A549 (cell line): Measurements from ENCODE around the gene ATP4A. TPM values are rescaled to one million over a fixed set of nuclear protein-coding genes. Genes with fewer than 3 reads are reported as not detected.

Experiments used
- BCL3 ChIP-seq: fragments of >200 bp; sonication (Bioruptor Twin); formaldehyde crosslinking; IDR thresholded peaks from 3 replicates; pipeline ENCODE4 v1.6.1; 2016
- BHLHE40 ChIP-seq: IDR thresholded peaks from 2 replicates; pipeline ENCODE4 v1.6.1; 2012; ENCODE audit warnings: low read depth, low read length, inconsistent platforms
- CBX2 ChIP-seq: fragments of 200-600 bp; sonication (generic); IDR thresholded peaks from 2 replicates; pipeline ENCODE4 v1.6.1; 2016; ENCODE audit warnings: low read depth, mild to moderate bottlenecking, borderline replicate concordance
- CHD2 ChIP-seq: fragments of 150-350 bp; IDR thresholded peaks from 2 replicates; pipeline ENCODE4 v1.6.1; 2014; ENCODE audit warnings: low read length; ENCODE audit not compliant: partially characterized antibody
- E2F6 ChIP-seq: IDR thresholded peaks from 2 replicates; pipeline ENCODE4 v1.6.1; 2012; ENCODE audit warnings: low read depth, borderline replicate concordance
- FOSL2 ChIP-seq, 2 experiments: fragments of 450-650 bp in 1 of 2; fragments of >200 bp in 1 of 2; sonication (Bioruptor Twin) in 1 of 2; formaldehyde crosslinking; IDR thresholded peaks; 2 replicates each; pipeline versions ENCODE4 v1.5.0 to v1.6.1; 2016 to 2020; ENCODE audit warnings: mild to moderate bottlenecking in 1 of 2, moderate library complexity in 1 of 2
- FOXS1 ChIP-seq: fragments of 250-450 bp; sonication (Bioruptor Pico); IDR thresholded peaks from 2 replicates; pipeline ENCODE4 v1.5.0; 2020; ENCODE audit warnings: mild to moderate bottlenecking, moderate library complexity
- GATA3 ChIP-seq: IDR thresholded peaks from 2 replicates; pipeline ENCODE4 v1.6.1; 2012; ENCODE audit warnings: borderline replicate concordance
- HDAC2 ChIP-seq: fragments of 200-600 bp; sonication (generic); IDR thresholded peaks from 2 replicates; pipeline ENCODE4 v1.6.1; 2016
- HEYL ChIP-seq: fragments of 250-450 bp; sonication (Bioruptor Pico); IDR thresholded peaks from 2 replicates; pipeline ENCODE4 v1.8.0; 2021; ENCODE audit warnings: mild to moderate bottlenecking, moderate library complexity
- HOXB13 ChIP-seq: fragments of 250-450 bp; sonication (Bioruptor Pico); IDR thresholded peaks from 2 replicates; pipeline ENCODE4 v1.5.0; 2020; ENCODE audit warnings: low read depth, mild to moderate bottlenecking, moderate library complexity
- JUN ChIP-seq, 2 experiments: fragments of >200 bp; sonication (Bioruptor Twin); formaldehyde crosslinking; IDR thresholded peaks; 2 replicates in 1 of 2; 3 replicates in 1 of 2; pipeline ENCODE4 v1.6.1; 2016 to 2017
- JUNB ChIP-seq: fragments of >200 bp; sonication (Bioruptor Twin); formaldehyde crosslinking; IDR thresholded peaks from 2 replicates; pipeline ENCODE4 v1.6.1; 2016
- MAFK ChIP-seq: fragments of 450-650 bp; IDR thresholded peaks from 2 replicates; pipeline ENCODE4 v1.6.1; 2014; ENCODE audit not compliant: partially characterized antibody
- MAZ ChIP-seq: fragments of 150-350 bp; IDR thresholded peaks from 2 replicates; pipeline ENCODE4 v1.6.1; 2014; ENCODE audit warnings: antibody characterized with exemption, low read depth, low read length, borderline replicate concordance
- NFE2L2 ChIP-seq: fragments of 150-350 bp; conservative IDR thresholded peaks from 2 replicates; pipeline ENCODE4 v1.6.1; 2014; ENCODE audit warnings: low read length
- PHF8 ChIP-seq: fragments of 200-600 bp; sonication (generic); IDR thresholded peaks from 2 replicates; pipeline ENCODE4 v1.6.1; 2016; ENCODE audit warnings: low read depth, mild to moderate bottlenecking, antibody characterized with exemption, moderate library complexity, borderline replicate concordance
- POLR2A ChIP-seq: IDR thresholded peaks from 2 replicates; pipeline ENCODE4 v1.6.1; 2012; ENCODE audit warnings: mild to moderate bottlenecking, low read length
- RARB ChIP-seq: fragments of 250-450 bp; sonication (Bioruptor Pico); IDR thresholded peaks from 2 replicates; pipeline ENCODE4 v1.8.0; 2021; ENCODE audit warnings: mild to moderate bottlenecking, moderate library complexity
- SMC3 ChIP-seq: fragments of >200 bp; sonication (Bioruptor Twin); formaldehyde crosslinking; IDR thresholded peaks from 3 replicates; pipeline ENCODE4 v1.6.1; 2018; ENCODE audit warnings: inconsistent platforms
- SREBF2 ChIP-seq: fragments of 450-650 bp; IDR thresholded peaks from 2 replicates; pipeline ENCODE4 v1.6.1; 2014; ENCODE audit warnings: mild to moderate bottlenecking, moderate library complexity
- TFCP2L1 ChIP-seq: fragments of 250-450 bp; sonication (Bioruptor Pico); IDR thresholded peaks from 2 replicates; pipeline ENCODE4 v1.5.0; 2021; ENCODE audit warnings: mild to moderate bottlenecking
- TP53 ChIP-seq: fragments of 250-450 bp; sonication (Bioruptor Pico); IDR thresholded peaks from 2 replicates; pipeline ENCODE4 v1.5.0; 2021; ENCODE audit warnings: mild to moderate bottlenecking, moderate library complexity
- ZFP36 ChIP-seq: fragments of 450-650 bp; IDR thresholded peaks from 2 replicates; pipeline ENCODE4 v1.6.1; 2014; ENCODE audit warnings: borderline replicate concordance; ENCODE audit not compliant: partially characterized antibody
- polyA plus RNA-seq, 4 experiments: library from polyadenylated mRNA; depleted of rRNA in 3 of 4; stranded (reverse); fragments of >200 nt; fragmentation: RNase III in 1 of 4; extraction: RNeasy Plus Mini Kit Qiagen cat#74134 plus additional on column Dnase treatment in 1 of 4; gene quantifications; 2 replicates in 3 of 4; 3 replicates in 1 of 4; pipeline ENCODE4 v1.2.3, GENCODE V29; 2011 to 2017
- TF ChIP-seq, protein P1 (sequence below): fragments of 450-650 bp; IDR thresholded peaks from 2 replicates; pipeline ENCODE4 v1.6.1; 2014; ENCODE audit warnings: antibody characterized with exemption
- TF ChIP-seq, protein P2 (sequence below): fragments of 250-450 bp; sonication (Bioruptor Pico); IDR thresholded peaks from 2 replicates; pipeline ENCODE4 v1.5.0; 2021; ENCODE audit warnings: mild to moderate bottlenecking, moderate library complexity, borderline replicate concordance

Gene ATP4A
- polyA plus RNA-seq, 2 of the 4 experiments (the other 2 are of a cell fraction): not detected

DNA sequence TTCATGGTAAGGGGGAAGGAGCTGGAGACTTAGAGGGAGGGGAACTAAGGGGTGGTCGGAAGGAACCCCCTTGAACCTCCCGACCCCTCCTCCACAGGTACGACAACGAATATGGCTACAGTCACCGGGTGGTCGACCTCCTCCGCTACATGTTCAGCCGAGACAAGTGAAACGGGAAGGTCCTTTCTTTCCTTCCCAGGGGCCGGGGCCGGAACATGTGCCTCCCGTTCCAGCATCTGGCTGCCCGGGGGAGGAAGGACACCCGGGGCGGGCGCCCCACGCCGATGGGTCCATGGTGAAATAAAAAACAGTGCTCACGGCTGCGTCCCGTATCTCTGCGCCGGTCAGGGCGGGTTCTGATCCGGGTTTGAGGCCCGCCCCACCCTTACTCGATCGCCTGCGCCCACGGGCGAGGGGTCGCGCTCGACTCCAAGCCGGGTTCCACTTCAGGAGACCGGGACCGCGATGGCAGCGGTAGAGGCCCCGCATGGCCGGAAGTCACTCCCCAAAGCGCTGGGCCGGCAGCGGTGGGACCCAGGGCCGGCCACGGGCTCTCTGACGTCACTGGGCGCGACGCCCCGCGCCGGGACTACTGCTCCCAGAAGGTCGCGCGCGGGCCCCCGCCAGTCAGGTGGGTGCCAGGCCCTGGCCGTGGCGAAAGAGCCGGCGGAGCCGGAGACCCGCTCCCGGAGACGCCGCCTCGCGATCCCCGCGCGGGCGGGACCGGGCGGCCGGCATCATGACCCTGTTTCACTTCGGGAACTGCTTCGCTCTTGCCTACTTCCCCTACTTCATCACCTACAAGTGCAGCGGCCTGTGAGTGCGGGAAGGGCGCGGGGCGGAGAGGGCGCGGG, 18.2 kb downstream of the ATP4A start, which contains the start of gene TMEM147 (continued):
- TF ChIP-seq FOSL2 (IDR thresholded peaks at IDR 0.05): no peak
- TF ChIP-seq FOSL2 (CRISPR knock-in tag; IDR thresholded peaks at IDR 0.05): peak; percentile 54; the same call in 1 of the 2 replicates
- TF ChIP-seq E2F6: peak; percentile 68
- TF ChIP-seq SMC3: no peak; the same call in 2 of the 3 replicates
- peak; percentile 94 for TF ChIP-seq PHF8
- TF ChIP-seq, protein P1, sequence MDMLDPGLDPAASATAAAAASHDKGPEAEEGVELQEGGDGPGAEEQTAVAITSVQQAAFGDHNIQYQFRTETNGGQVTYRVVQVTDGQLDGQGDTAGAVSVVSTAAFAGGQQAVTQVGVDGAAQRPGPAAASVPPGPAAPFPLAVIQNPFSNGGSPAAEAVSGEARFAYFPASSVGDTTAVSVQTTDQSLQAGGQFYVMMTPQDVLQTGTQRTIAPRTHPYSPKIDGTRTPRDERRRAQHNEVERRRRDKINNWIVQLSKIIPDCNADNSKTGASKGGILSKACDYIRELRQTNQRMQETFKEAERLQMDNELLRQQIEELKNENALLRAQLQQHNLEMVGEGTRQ: peak; percentile 79
- peak; percentile 97 for TF ChIP-seq BCL3
- TF ChIP-seq FOXS1 (CRISPR knock-in tag): no peak
- no peak for TF ChIP-seq BHLHE40
- TF ChIP-seq TFCP2L1: 0 out of 2 replicates have a peak, but pooled peaks have one; percentile 52
- TF ChIP-seq HEYL: no peak
- no peak for TF ChIP-seq NFE2L2
- TF ChIP-seq ZFP36: no peak
- TF ChIP-seq, protein P2, sequence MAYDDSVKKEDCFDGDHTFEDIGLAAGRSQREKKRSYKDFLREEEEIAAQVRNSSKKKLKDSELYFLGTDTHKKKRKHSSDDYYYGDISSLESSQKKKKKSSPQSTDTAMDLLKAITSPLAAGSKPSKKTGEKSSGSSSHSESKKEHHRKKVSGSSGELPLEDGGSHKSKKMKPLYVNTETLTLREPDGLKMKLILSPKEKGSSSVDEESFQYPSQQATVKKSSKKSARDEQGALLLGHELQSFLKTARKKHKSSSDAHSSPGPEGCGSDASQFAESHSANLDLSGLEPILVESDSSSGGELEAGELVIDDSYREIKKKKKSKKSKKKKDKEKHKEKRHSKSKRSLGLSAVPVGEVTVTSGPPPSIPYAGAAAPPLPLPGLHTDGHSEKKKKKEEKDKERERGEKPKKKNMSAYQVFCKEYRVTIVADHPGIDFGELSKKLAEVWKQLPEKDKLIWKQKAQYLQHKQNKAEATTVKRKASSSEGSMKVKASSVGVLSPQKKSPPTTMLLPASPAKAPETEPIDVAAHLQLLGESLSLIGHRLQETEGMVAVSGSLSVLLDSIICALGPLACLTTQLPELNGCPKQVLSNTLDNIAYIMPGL (CRISPR knock-in tag): no peak; the same call in 1 of the 2 replicates
- TF ChIP-seq CHD2: no peak
- no peak for TF ChIP-seq RARB
- no peak for TF ChIP-seq MAZ
- 0 out of 2 replicates have a peak, but pooled peaks have one; percentile 21 for TF ChIP-seq HOXB13
- no peak for TF ChIP-seq TP53 (CRISPR knock-in tag)
- TF ChIP-seq HDAC2: no peak
- no peak for TF ChIP-seq GATA3
- TF ChIP-seq POLR2A: peak; percentile 95
- no peak for TF ChIP-seq MAFK
- TF ChIP-seq SREBF2: no peak
- TF ChIP-seq JUN (IDR thresholded peaks at IDR 0.05): peak; percentile 91 to 97
- TF ChIP-seq JUNB: no peak
- TF ChIP-seq CBX2: no peak
